Lower lobe of right lung (tissue), 2 donors: ENCODE measurements around the gene MAGI1. TPM values are rescaled to one million over a fixed set of nuclear protein-coding genes. Genes with fewer than 3 reads are reported as not detected.

ENCODE experiments used
- ATAC-seq, 2 donors: fragments of 200-7000 bp; cut with Tn5 transposase; one replicate each; pipeline ENCODE4 v1.9.1; 2020 to 2022; ENCODE audit warnings: mild to moderate bottlenecking in 2 of 2, moderate library complexity in 2 of 2
- DNase-seq: peaks from one replicate; pipeline ENCODE4 v3.0.0-alpha.2; 2020
- H3K27ac ChIP-seq: fragments of 200-600 bp; one replicate; pipeline ENCODE4 v1.8.0; 2022
- H3K27me3 ChIP-seq: fragments of 200-600 bp; one replicate; pipeline ENCODE4 v1.8.0; 2022; ENCODE audit warnings: low read depth
- H3K36me3 ChIP-seq: fragments of 200-600 bp; one replicate; pipeline ENCODE4 v1.8.0; 2022; ENCODE audit warnings: mild to moderate bottlenecking
- H3K4me1 ChIP-seq: fragments of 200-600 bp; one replicate; pipeline ENCODE4 v1.8.0; 2022
- H3K4me3 ChIP-seq: fragments of 200-600 bp; one replicate; pipeline ENCODE4 v1.8.0; 2022; ENCODE audit warnings: mild to moderate bottlenecking
- H3K9me3 ChIP-seq: fragments of 200-600 bp; one replicate; pipeline ENCODE4 v1.8.0; 2022
- intact Hi-C: fragments of 100-400 bp; cut with DNase I; formaldehyde crosslinking; loops from one replicate; pipeline ENCODE4 v1.11.0; 2022
- total RNA-seq: library from RNA; stranded (reverse); fragmentation: NEBNext Ultra II Directional; extraction: Animal tissue kit (Norgen Biotek cat#: 25700); gene quantifications from one replicate; pipeline ENCODE4 v1.2.1, GENCODE V29; 2021
- TF ChIP-seq, protein P1 (sequence below): fragments of 200-600 bp; IDR thresholded peaks from one replicate; pipeline ENCODE4 v1.8.0; 2022; ENCODE audit warnings: antibody characterized with exemption, mild to moderate bottlenecking
- donor health status: DM: no; HTN: yes; CAD: no; lungs with severe emphysema.

MAGI1 gene
- total RNA-seq, 1 donor from 2014 or later, result 35.5 TPM

DNA sequence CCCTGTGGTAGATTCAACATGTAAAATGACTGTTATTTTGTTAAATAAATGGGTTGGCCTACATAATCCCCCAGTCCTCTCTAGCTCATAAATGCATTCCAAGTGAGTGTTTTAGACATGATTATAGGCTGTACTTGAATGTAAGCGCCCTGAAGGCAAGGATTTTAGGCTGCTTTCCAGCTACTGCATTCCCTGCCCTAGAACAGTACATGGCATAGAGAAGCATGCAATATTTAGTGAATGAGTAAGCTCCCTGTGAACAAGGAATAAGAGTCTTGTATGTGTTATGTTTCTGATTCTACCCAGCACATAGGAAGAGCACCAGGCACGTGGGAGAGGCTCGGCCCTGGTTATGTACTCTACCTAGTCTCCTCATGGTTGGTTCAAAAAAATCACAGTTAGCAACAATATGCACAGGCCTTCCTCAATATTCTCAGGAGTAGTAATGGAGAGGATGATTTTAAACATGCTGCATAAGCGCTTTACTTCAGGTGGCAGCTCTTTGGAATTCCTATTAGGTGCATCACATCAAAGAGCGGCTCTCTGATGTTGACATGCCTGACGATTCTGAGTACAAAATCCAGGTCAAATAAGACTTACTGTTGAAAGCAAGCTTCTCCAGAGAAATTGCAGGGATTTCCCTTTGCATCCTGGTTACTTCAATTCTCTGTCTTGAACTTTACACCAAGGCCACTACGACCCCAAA lies 456.6 kb downstream of the MAGI1 start:
- H3K36me3 ChIP-seq, result no peaks in the 10 kb centered on the region
- H3K4me3 ChIP-seq, result no peak overlapping the region
- H3K27me3 ChIP-seq, result no peaks in the 10 kb centered on the region
- TF ChIP-seq, protein P1, sequence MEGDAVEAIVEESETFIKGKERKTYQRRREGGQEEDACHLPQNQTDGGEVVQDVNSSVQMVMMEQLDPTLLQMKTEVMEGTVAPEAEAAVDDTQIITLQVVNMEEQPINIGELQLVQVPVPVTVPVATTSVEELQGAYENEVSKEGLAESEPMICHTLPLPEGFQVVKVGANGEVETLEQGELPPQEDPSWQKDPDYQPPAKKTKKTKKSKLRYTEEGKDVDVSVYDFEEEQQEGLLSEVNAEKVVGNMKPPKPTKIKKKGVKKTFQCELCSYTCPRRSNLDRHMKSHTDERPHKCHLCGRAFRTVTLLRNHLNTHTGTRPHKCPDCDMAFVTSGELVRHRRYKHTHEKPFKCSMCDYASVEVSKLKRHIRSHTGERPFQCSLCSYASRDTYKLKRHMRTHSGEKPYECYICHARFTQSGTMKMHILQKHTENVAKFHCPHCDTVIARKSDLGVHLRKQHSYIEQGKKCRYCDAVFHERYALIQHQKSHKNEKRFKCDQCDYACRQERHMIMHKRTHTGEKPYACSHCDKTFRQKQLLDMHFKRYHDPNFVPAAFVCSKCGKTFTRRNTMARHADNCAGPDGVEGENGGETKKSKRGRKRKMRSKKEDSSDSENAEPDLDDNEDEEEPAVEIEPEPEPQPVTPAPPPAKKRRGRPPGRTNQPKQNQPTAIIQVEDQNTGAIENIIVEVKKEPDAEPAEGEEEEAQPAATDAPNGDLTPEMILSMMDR, result no peak
- no peak for ATAC-seq
- no peaks in the 10 kb centered on the region for H3K9me3 ChIP-seq
- DNase-seq, result no peak
- no peaks in the 10 kb centered on the region for H3K4me1 ChIP-seq
- intact Hi-C loops, result no loop called here
- H3K27ac ChIP-seq, result no peak overlapping the region

DNA sequence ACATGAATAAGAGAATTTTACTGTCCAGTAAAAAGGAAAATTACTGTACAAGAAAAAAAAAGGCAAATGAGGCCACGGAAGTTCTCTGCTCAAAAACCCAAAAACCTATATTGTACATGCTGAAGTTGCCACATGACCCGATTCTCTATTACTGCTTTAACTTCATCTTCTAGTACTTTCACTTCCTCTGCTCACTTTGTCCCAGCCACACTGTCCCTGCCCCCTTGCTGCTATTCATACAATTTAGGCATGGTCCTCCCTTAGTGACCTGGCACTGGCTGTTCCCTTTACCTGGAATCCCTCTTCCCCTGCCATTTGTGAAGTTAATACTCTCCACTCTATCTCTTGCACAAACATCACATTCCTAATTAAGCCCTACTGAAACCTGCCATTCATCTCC lies 457.4 kb downstream of the MAGI1 start:
- intact Hi-C loops, result no loop called here
- ATAC-seq (no peak), DNase-seq (no peak)
- Histone ChIP-seq H3K36me3 (no peaks in the 10 kb centered on the region), H3K4me1 (no peaks in the 10 kb centered on the region), H3K27ac (no peak overlapping the region), H3K27me3 (no peaks in the 10 kb centered on the region), H3K4me3 (no peak overlapping the region), H3K9me3 (no peaks in the 10 kb centered on the region)
- TF ChIP-seq, protein P1, result no peak

DNA sequence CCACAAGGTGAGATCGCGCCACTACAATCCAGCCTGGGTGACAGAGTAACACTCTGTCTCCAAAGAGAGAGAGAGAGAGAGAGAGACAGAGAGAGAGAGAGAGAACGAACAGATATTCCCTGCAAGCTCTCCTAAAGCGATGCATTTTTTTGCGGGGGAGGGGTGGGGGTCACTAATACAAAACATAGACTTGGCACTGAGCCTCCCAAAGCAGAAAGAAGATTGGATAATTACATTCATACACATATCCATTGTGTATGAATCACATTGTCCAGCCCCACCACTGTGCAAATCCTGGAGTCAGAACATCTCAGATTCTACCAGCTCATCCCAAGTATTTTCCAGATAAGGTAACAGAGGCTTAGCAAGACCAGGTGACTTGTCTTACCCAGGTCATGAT lies 459.9 kb downstream of the MAGI1 start:
- DNase-seq, result no peak
- no peaks in the 10 kb centered on the region for H3K36me3 ChIP-seq
- no peaks in the 10 kb centered on the region for H3K27me3 ChIP-seq
- no peaks in the 10 kb centered on the region for H3K9me3 ChIP-seq
- intact Hi-C loops, result no loop called here
- no peak overlapping the region for H3K27ac ChIP-seq
- TF ChIP-seq, protein P1, result no peak
- no peak for ATAC-seq
- no peaks in the 10 kb centered on the region for H3K4me1 ChIP-seq
- no peak overlapping the region for H3K4me3 ChIP-seq

DNA sequence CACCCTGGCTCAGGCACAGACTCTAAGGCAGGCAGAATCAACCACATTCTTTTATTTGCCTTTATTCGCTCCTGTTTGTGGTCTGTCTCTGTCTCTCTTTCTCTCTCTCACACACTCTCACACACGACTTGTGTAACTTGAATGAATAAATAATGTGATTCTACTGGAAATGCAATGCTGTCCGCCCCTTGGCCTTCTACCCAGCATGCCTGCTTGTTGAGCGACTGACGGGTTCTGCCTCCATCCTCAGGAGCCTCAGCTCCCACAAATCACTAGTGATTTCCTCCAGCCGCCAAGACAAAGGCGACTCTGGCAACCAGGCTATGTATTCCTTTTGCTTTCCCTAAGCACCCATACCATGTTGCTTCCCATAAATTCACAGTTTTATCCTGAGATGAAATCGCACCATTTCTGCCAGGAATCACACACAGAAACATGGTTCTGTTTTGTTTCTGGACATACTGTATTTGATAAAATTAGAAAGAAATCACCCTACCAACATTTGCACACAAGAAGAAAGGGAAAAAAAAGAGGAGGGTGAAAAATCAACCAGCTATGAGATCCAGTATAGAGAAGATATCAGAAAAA lies 460.8 kb downstream of the MAGI1 start:
- intact Hi-C loops, result no loop called here
- H3K4me1 ChIP-seq, result no peaks in the 10 kb centered on the region
- ATAC-seq, result no peak
- no peaks in the 10 kb centered on the region for H3K27me3 ChIP-seq
- DNase-seq, result no peak
- no peak overlapping the region for H3K4me3 ChIP-seq
- no peaks in the 10 kb centered on the region for H3K36me3 ChIP-seq
- TF ChIP-seq, protein P1, result no peak
- H3K9me3 ChIP-seq, result no peaks in the 10 kb centered on the region
- H3K27ac ChIP-seq, result no peak overlapping the region

DNA sequence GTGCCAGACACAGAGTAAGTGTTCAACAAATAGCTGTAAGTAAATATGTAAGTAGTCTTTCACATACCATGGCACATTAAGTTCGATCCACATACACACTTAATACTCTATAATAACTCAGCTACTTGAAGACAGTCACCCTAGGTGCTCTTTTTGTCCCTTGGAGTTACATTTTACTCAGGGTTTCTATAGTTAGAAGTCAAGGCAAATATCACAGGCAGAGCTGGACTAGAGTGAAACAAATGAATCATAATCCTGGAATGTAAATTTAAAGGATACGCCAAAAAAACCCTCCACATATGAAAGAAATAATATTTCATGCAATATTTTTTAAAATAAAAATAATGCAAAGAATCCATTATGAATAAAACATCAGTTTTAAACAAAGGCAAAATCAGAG lies 461.8 kb downstream of the MAGI1 start:
- DNase-seq (no peak), ATAC-seq (no peak)
- H3K4me1 ChIP-seq, result no peaks in the 10 kb centered on the region
- TF ChIP-seq, protein P1, result no peak
- no peaks in the 10 kb centered on the region for H3K9me3 ChIP-seq
- no peak overlapping the region for H3K4me3 ChIP-seq
- no peaks in the 10 kb centered on the region for H3K36me3 ChIP-seq
- intact Hi-C loops, result no loop called here
- H3K27ac ChIP-seq, result no peak overlapping the region
- no peaks in the 10 kb centered on the region for H3K27me3 ChIP-seq
